NCI-H1417 treated with DMSO at 0.1 percent for 48 hours (cell line): ENCODE results near the gene ELN.
A peak's percentile ranks its signal among the peaks of the same experiment; 100 is the strongest.
"Not testable (repeated sequence)": the region's sequence is repeated elsewhere in the genome, so short reads cannot be mapped to it uniquely, and the experiment has no call there.

Experiments
- DNase-seq: peaks from one replicate; lab custom pipeline; 2025; lab: John Stamatoyannopoulos, UW

The ELN gene

GRCh38 chr7:74042746-74043522 lies 15.0 kb downstream of the ELN start:
- DNase-seq, result no peak

GRCh38 chr7:74043523-74043951 lies 15.6 kb downstream of the ELN start:
- peak; percentile 73 for DNase-seq

- DNase-seq, result no peak
These were observed 16.7 kb downstream of the ELN start for GRCh38 chr7:74044366-74045350.

GRCh38 chr7:74046581-74046980 lies 18.6 kb downstream of the ELN start:
- DNase-seq, result not testable (repeated sequence)

GRCh38 chr7:74047804-74048380 lies 19.9 kb downstream of the ELN start:
- no peak for DNase-seq

- no peak for DNase-seq
These were observed 21.1 kb downstream of the ELN start for GRCh38 chr7:74048999-74049599.

- DNase-seq, result no peak
These were observed 22.2 kb downstream of the ELN start for GRCh38 chr7:74049997-74050798.

GRCh38 chr7:74051193-74051592 lies 23.2 kb downstream of the ELN start:
- no peak for DNase-seq

GRCh38 chr7:74051629-74052410 lies 23.8 kb downstream of the ELN start:
- DNase-seq, result no peak

GRCh38 chr7:74052628-74053027 lies 24.7 kb downstream of the ELN start:
- no peak for DNase-seq

GRCh38 chr7:74053589-74054186 lies 25.7 kb downstream of the ELN start:
- no peak for DNase-seq

- no peak for DNase-seq
These were observed 28.3 kb downstream of the ELN start for GRCh38 chr7:74056096-74056915.

- no peak for DNase-seq
These were observed 29.4 kb downstream of the ELN start for GRCh38 chr7:74057216-74057925.

- DNase-seq, result no peak
These were observed 30.0 kb downstream of the ELN start for GRCh38 chr7:74057987-74058386.

GRCh38 chr7:74058486-74058885 lies 30.5 kb downstream of the ELN start:
- DNase-seq, result no peak

- DNase-seq, result no peak
These were observed 31.1 kb downstream of the ELN start for GRCh38 chr7:74059037-74059436.

- DNase-seq, result no peak
These were observed 32.0 kb downstream of the ELN start for GRCh38 chr7:74059681-74060588.
